Measurements from ENCODE around the gene SVEP1.

DNA sequence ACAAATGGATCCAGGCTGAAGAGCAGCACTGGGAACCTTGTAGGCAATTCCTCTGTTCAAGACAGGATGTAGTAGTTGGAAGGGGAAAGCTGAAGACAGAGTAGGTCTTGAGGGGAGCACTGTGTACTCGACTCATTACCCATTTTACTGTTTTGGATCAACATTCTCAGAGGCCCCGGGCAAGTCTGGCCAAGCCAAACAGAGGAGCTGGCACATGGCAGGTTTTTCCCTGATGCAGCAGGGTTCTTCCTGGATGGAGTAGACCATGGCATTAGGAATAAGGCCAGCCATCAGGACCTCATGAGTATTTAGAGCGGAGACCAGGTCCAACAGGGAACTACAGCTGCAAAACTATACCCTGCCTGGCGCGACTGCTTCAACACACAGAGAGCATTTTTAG is 4.4 kb downstream of the SVEP1 start:
- TF ChIP-seq EZH2 (IDR thresholded peaks at IDR 0.05; ENCODE audit: borderline replicate concordance, insufficient read depth, low read depth, low read length, poor library complexity, severe bottlenecking) = no peak
- TF ChIP-seq, protein P1, sequence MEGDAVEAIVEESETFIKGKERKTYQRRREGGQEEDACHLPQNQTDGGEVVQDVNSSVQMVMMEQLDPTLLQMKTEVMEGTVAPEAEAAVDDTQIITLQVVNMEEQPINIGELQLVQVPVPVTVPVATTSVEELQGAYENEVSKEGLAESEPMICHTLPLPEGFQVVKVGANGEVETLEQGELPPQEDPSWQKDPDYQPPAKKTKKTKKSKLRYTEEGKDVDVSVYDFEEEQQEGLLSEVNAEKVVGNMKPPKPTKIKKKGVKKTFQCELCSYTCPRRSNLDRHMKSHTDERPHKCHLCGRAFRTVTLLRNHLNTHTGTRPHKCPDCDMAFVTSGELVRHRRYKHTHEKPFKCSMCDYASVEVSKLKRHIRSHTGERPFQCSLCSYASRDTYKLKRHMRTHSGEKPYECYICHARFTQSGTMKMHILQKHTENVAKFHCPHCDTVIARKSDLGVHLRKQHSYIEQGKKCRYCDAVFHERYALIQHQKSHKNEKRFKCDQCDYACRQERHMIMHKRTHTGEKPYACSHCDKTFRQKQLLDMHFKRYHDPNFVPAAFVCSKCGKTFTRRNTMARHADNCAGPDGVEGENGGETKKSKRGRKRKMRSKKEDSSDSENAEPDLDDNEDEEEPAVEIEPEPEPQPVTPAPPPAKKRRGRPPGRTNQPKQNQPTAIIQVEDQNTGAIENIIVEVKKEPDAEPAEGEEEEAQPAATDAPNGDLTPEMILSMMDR (IDR thresholded peaks at IDR 0.05) = no peak

All from B cell (primary cell).